GM23338 (cell line): ENCODE measurements around the gene YIPF2.

Experiments
- CREB1 ChIP-seq: fragments of 250-450 bp; sonication (Bioruptor Pico); IDR thresholded peaks from 2 replicates; pipeline ENCODE4 v1.5.0; 2020; ENCODE audit warnings: low read depth, mild to moderate bottlenecking, moderate library complexity
- EZH2 ChIP-seq: fragments of 200-600 bp; sonication (generic); IDR thresholded peaks from one replicate; pipeline ENCODE4 v1.8.0; 2017; ENCODE audit warnings: antibody characterized with exemption, mild to moderate bottlenecking, low read depth; ENCODE audit not compliant: unreplicated experiment
- JUNB ChIP-seq: IDR thresholded peaks from one replicate; pipeline ENCODE4 v1.6.1; 2016; ENCODE audit warnings: antibody characterized with exemption; ENCODE audit not compliant: unreplicated experiment
- TF ChIP-seq, protein P1 (sequence below), 2 experiments: fragments of 200-600 bp in 1 of 2; sonication (generic) in 1 of 2; conservative IDR thresholded peaks; 2 replicates each; pipeline versions ENCODE4 v1.5.1 to v1.6.1; 2016 to 2017; ENCODE audit warnings: antibody characterized with exemption in 2 of 2, low read depth in 2 of 2, mild to moderate bottlenecking in 2 of 2, moderate library complexity in 1 of 2

DNA sequence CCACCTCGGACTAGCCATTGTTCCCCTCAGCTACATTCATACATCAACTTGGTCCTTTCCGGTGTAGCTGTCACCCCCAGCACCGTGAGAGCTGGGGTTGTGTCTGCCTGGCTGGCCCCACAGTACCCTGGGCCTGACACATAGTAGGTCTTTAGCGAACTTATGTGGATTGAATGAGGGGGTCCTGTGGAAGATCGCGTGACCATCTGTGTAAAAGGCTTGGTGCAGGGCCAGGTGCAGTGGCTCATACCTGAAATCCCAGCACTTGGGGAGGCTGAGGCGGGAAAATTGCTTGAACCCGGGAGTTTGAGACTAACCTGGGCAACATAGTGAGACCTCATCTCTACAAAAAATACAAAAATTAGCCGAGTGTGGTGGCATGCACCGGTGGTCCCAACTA, 34.4 kb upstream of the YIPF2 start:
- no peak for TF ChIP-seq CREB1 (CRISPR knock-in tag)
- no peak for TF ChIP-seq EZH2
- TF ChIP-seq, protein P1, sequence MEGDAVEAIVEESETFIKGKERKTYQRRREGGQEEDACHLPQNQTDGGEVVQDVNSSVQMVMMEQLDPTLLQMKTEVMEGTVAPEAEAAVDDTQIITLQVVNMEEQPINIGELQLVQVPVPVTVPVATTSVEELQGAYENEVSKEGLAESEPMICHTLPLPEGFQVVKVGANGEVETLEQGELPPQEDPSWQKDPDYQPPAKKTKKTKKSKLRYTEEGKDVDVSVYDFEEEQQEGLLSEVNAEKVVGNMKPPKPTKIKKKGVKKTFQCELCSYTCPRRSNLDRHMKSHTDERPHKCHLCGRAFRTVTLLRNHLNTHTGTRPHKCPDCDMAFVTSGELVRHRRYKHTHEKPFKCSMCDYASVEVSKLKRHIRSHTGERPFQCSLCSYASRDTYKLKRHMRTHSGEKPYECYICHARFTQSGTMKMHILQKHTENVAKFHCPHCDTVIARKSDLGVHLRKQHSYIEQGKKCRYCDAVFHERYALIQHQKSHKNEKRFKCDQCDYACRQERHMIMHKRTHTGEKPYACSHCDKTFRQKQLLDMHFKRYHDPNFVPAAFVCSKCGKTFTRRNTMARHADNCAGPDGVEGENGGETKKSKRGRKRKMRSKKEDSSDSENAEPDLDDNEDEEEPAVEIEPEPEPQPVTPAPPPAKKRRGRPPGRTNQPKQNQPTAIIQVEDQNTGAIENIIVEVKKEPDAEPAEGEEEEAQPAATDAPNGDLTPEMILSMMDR (conservative IDR thresholded peaks at IDR 0.05; ENCODE audit: low read depth in 2 of 2) = no peak
- TF ChIP-seq JUNB = no peak
